ENCODE data around the gene CDKN2AIP.

GRCh38 chr4:183399616-183400015 is 44.8 kb upstream of the CDKN2AIP start:
- TF ChIP-seq CTCF (conservative IDR thresholded peaks at IDR 0.05; ENCODE audit: low read depth, low read length) = no peak
- TF ChIP-seq POLR2A (IDR thresholded peaks at IDR 0.05; ENCODE audit: low read depth, low read length) = no peak
- no peak for TF ChIP-seq SMC3 (IDR thresholded peaks at IDR 0.05; ENCODE audit: low read depth, low read length)
- no peak for TF ChIP-seq RAD21 (IDR thresholded peaks at IDR 0.05; ENCODE audit: low read length)
- TF ChIP-seq RFX5 (IDR thresholded peaks at IDR 0.05; ENCODE audit: low read depth, low read length) = no peak
- no peak for TF ChIP-seq MXI1 (IDR thresholded peaks at IDR 0.05; ENCODE audit: borderline replicate concordance, low read depth, low read length)
- TF ChIP-seq CHD1 (IDR thresholded peaks at IDR 0.05; ENCODE audit: low read depth, low read length) = no peak
- TF ChIP-seq CEBPB (IDR thresholded peaks at IDR 0.05; ENCODE audit: low read depth, low read length) = no peak
- no peak for TF ChIP-seq FOS (IDR thresholded peaks at IDR 0.05; ENCODE audit: low read depth, low read length)
- TF ChIP-seq MAZ (IDR thresholded peaks at IDR 0.05; ENCODE audit: borderline replicate concordance, low read depth, low read length) = no peak
- TF ChIP-seq MAFK (IDR thresholded peaks at IDR 0.05; ENCODE audit: low read depth, low read length) = no peak
- no peak for TF ChIP-seq BHLHE40 (IDR thresholded peaks at IDR 0.05; ENCODE audit: low read depth, low read length)
- no peak for TF ChIP-seq ELK1 (IDR thresholded peaks at IDR 0.05; ENCODE audit: borderline replicate concordance, low read depth, low read length)

Measured in IMR-90 (cell line).